Measurements from ENCODE around the gene PANK4.

The PANK4 gene

GRCh38 chr1:2528966-2529783, 2.8 kb upstream of the PANK4 start:
- peak in 1 of 3 experiments; percentile 34 for DNase-seq (ENCODE audit: low read depth in 3 of 3)

- DNase-seq (ENCODE audit: low read depth in 3 of 3) = no peak
These were observed 2.2 kb upstream of the PANK4 start for GRCh38 chr1:2528611-2528965.

- no peak for DNase-seq (ENCODE audit: low read depth in 3 of 3)
These were observed 1.6 kb upstream of the PANK4 start for GRCh38 chr1:2528016-2528415.

- no peak for DNase-seq (ENCODE audit: low read depth in 3 of 3)
These were observed 1.1 kb upstream of the PANK4 start for GRCh38 chr1:2527556-2527860.

GRCh38 chr1:2526824-2527555, 594 bp upstream of the PANK4 start:
- peak in 1 of 3 experiments; percentile 32 for DNase-seq (ENCODE audit: low read depth in 3 of 3)

- no peak for DNase-seq (ENCODE audit: low read depth in 3 of 3)
These were observed 850 bp downstream of the PANK4 start for GRCh38 chr1:2525572-2525919.

- DNase-seq (ENCODE audit: low read depth in 3 of 3) = no peak
These were observed 2.3 kb downstream of the PANK4 start for GRCh38 chr1:2523891-2524609.

GRCh38 chr1:2523191-2523890, 3.1 kb downstream of the PANK4 start:
- no peak for DNase-seq (ENCODE audit: low read depth in 3 of 3)

- DNase-seq (ENCODE audit: low read depth in 3 of 3) = no peak
These were observed 4.2 kb downstream of the PANK4 start for GRCh38 chr1:2522230-2522629.

GRCh38 chr1:2520806-2521205, 5.6 kb downstream of the PANK4 start:
- no peak for DNase-seq (ENCODE audit: low read depth in 3 of 3)

- no peak for DNase-seq (ENCODE audit: low read depth in 3 of 3)
These were observed 6.2 kb downstream of the PANK4 start for GRCh38 chr1:2520206-2520605.

- no peak for DNase-seq (ENCODE audit: low read depth in 3 of 3)
These were observed 6.7 kb downstream of the PANK4 start for GRCh38 chr1:2519729-2520128.

- DNase-seq (ENCODE audit: low read depth in 3 of 3) = no peak
These were observed 7.2 kb downstream of the PANK4 start for GRCh38 chr1:2519029-2519685.

GRCh38 chr1:2518528-2518927, 7.9 kb downstream of the PANK4 start:
- no peak for DNase-seq (ENCODE audit: low read depth in 3 of 3)

GRCh38 chr1:2517966-2518365, 8.4 kb downstream of the PANK4 start:
- no peak for DNase-seq (ENCODE audit: low read depth in 3 of 3)

- DNase-seq (ENCODE audit: low read depth in 3 of 3) = no peak
These were observed 9.4 kb downstream of the PANK4 start for GRCh38 chr1:2516946-2517345.

- DNase-seq (ENCODE audit: low read depth in 3 of 3) = no peak
These were observed 10.3 kb downstream of the PANK4 start for GRCh38 chr1:2516124-2516523.

GRCh38 chr1:2515763-2516080, 10.7 kb downstream of the PANK4 start:
- no peak for DNase-seq (ENCODE audit: low read depth in 3 of 3)

GRCh38 chr1:2514863-2515762, 11.3 kb downstream of the PANK4 start:
- DNase-seq (ENCODE audit: low read depth in 3 of 3) = no peak

- no peak for DNase-seq (ENCODE audit: low read depth in 3 of 3)
These were observed 12.3 kb downstream of the PANK4 start for GRCh38 chr1:2513939-2514652.

Measured in stimulated activated CD4-positive, alpha-beta T cell treated with anti-CD3 and anti-CD28 coated beads, TNF-alpha, amount 100 ng/mL, for 4 hours (primary cell).